ENCODE measurements around the gene OPTC. TPM values are rescaled to one million over a fixed set of nuclear protein-coding genes. Genes with fewer than 3 reads are reported as not detected.
A peak's percentile ranks its signal among the peaks of the same experiment; 100 is the strongest.

The OPTC gene
- total and polyA plus RNA-seq, 9 of the 15 experiments (the other 6 are each of a cell fraction or from before 2014, with no cell fraction given) = not detected

DNA sequence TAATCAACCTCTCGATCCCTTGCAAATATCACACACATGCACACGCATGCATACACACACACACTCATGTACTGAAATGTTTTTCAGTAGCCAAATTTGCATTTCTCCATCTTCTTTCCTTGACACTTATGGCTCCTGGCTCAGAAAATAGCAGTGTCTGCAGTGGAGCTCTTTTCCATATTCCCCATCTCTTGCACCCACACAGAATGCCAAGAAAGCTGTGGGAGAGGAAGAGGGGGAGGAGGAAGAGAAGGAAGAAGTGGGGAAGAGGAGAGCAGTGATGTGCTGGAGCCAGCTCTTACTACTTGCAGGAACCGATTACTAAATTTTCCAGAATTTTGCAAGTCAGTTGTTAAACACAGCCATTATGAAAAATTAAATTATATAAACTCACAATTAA, 9.9 kb downstream of the OPTC start (continued):
- TF ChIP-seq, protein P1, sequence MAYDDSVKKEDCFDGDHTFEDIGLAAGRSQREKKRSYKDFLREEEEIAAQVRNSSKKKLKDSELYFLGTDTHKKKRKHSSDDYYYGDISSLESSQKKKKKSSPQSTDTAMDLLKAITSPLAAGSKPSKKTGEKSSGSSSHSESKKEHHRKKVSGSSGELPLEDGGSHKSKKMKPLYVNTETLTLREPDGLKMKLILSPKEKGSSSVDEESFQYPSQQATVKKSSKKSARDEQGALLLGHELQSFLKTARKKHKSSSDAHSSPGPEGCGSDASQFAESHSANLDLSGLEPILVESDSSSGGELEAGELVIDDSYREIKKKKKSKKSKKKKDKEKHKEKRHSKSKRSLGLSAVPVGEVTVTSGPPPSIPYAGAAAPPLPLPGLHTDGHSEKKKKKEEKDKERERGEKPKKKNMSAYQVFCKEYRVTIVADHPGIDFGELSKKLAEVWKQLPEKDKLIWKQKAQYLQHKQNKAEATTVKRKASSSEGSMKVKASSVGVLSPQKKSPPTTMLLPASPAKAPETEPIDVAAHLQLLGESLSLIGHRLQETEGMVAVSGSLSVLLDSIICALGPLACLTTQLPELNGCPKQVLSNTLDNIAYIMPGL (CRISPR knock-in tag; IDR thresholded peaks at IDR 0.05) = no peak
- TF ChIP-seq CHD2 (IDR thresholded peaks at IDR 0.05; ENCODE audit: low read depth, low read length) (no peak), ZNF75A (CRISPR knock-in tag; IDR thresholded peaks at IDR 0.05) (no peak), ZNF324 (CRISPR knock-in tag; IDR thresholded peaks at IDR 0.05) (no peak), ELF4 (CRISPR knock-in tag; IDR thresholded peaks at IDR 0.05) (no peak), HDAC1 (IDR thresholded peaks at IDR 0.05) (no peak)

DNA sequence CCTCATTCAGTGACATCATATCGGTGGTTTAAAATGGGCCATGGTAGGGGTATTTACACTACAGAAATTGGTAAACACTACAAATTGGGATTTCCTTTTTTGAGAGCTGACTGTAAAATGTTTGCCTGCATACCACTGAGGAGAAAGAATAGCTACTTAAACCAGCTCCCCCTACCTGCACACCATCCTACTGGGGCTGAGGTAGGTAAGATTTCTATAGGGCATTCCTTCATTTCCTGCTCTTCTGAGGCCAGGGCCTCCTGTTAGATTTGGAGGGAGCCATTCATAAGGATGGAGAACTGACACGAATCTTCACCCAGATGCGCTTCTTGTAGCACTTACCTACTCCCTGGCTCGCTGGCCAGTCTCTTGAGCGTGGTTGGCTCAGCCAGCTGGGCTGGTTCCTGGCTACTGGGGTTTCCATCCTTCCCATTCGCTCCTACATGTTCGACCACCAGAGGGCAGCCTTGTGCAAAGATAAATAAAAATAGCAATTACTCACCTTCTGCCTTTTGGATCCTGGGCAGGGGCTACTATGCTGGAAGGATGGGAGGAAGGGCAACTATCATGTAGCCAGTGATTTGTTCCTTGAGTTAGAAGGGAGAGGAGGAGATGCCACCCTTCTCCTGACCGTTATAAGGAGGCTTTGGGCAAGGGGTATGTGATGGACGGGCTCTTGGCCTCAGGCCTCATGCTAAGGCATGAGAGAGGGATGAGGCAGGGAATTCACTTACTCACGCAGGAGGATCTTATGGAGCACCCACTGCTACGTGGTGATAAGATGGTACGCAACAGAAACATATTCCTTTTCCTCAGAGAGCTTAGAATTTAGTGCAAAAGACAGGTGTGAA, 10.7 kb downstream of the OPTC start:
- H3K4me2 ChIP-seq (ENCODE audit: insufficient read depth, low read length) = no peak overlapping the region
- no peaks in the 10 kb centered on the region for H3K36me3 ChIP-seq (ENCODE audit: control insufficient read depth, insufficient read depth, low read length)
- CTCF ChIA-PET (ENCODE audit: low intra/inter-chr PET ratio) = interaction anchor here (0.6 to 6.1 kb wide), 7 partner anchors 10 to 1022 kb away, joined by 3 to 65 read pairs (median 4); no protein-coding TSS in a partner anchor
- TF ChIP-seq EWSR1 (IDR thresholded peaks at IDR 0.05; ENCODE audit: borderline replicate concordance, low read depth, partially characterized antibody) (no peak), ZNF232 (CRISPR knock-in tag; IDR thresholded peaks at IDR 0.05) (no peak), STAG1 (CRISPR knock-in tag; IDR thresholded peaks at IDR 0.05; ENCODE audit: borderline replicate concordance) (peak; percentile 78; the same call in 1 of the 2 replicates), SMAD4 (CRISPR knock-in tag; conservative IDR thresholded peaks at IDR 0.05) (no peak), ATF7 (IDR thresholded peaks at IDR 0.05) (no peak), ZNF77 (CRISPR knock-in tag; IDR thresholded peaks at IDR 0.05) (no peak), NR2C1 (IDR thresholded peaks at IDR 0.05) (no peak), NR2C1 (tag; IDR thresholded peaks at IDR 0.05) (no peak), NFIC (IDR thresholded peaks at IDR 0.05) (no peak), ZNF3 (CRISPR knock-in tag; IDR thresholded peaks at IDR 0.05) (no peak), CC2D1A (IDR thresholded peaks at IDR 0.05) (peak; percentile 59; the same call in 1 of the 2 replicates), ELF2 (CRISPR knock-in tag; IDR thresholded peaks at IDR 0.05) (no peak), BRF1 (IDR thresholded peaks at IDR 0.05; ENCODE audit: borderline replicate concordance, extremely low read depth, insufficient read length) (no peak)
- TF ChIP-seq, protein P2, sequence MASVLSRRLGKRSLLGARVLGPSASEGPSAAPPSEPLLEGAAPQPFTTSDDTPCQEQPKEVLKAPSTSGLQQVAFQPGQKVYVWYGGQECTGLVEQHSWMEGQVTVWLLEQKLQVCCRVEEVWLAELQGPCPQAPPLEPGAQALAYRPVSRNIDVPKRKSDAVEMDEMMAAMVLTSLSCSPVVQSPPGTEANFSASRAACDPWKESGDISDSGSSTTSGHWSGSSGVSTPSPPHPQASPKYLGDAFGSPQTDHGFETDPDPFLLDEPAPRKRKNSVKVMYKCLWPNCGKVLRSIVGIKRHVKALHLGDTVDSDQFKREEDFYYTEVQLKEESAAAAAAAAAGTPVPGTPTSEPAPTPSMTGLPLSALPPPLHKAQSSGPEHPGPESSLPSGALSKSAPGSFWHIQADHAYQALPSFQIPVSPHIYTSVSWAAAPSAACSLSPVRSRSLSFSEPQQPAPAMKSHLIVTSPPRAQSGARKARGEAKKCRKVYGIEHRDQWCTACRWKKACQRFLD (CRISPR knock-in tag; IDR thresholded peaks at IDR 0.05) = no peak

More for the DNA sequence above, 10.7 kb downstream of the OPTC start:
- peak; percentile 88 for ATAC-seq
- no peak overlapping the region for H3K4me3 ChIP-seq
- no peak overlapping the region for H3K27ac ChIP-seq (ENCODE audit: extremely low read depth, low read depth, low read length)
- POLR2A ChIA-PET = interaction anchor here (0.5 to 1.2 kb wide), 8 partner anchors 9 to 837 kb away, joined by 3 to 5 read pairs (median 3); no protein-coding TSS in a partner anchor
- H3K27me3 ChIP-seq (ENCODE audit: control insufficient read depth in 2 of 2, insufficient read depth in 2 of 2, low read length in 2 of 2) = peaks cover 19 to 53% of the 10 kb centered on the region in 2 experiments
- no TSS peak for BruUV-seq (replicated peaks)
- peak; percentile 85 to 88 (median 86) for DNase-seq (ENCODE audit: extremely low read depth in 1 of 4, low spot score in 3 of 4)
- H4K20me1 ChIP-seq (replicated peaks; ENCODE audit: control insufficient read depth, insufficient read depth, low read length) = 0 out of 2 replicates have a peak, but pooled peaks cover 6% of the 10 kb centered on the region
- H3K9me1 ChIP-seq (ENCODE audit: control insufficient read depth, insufficient read depth, low read length) = no peaks in the 10 kb centered on the region
- no peaks in the 10 kb centered on the region for H3K4me1 ChIP-seq (replicated peaks in 1 of 2; ENCODE audit: control insufficient read depth in 2 of 2, insufficient read depth in 2 of 2, low read length in 2 of 2)
- no peaks in the 10 kb centered on the region for H3K9me3 ChIP-seq (replicated peaks; ENCODE audit: control insufficient read depth, insufficient read depth, low read depth, low read length)
- no peak overlapping the region for H2AFZ ChIP-seq (ENCODE audit: low read depth, low read length)
- intact Hi-C loops (cut with micrococcal nuclease) (loop anchor here (1.0 to 5.0 kb wide), 3 partner anchors 103 to 623 kb away; no protein-coding TSS in a partner anchor), in situ Hi-C loops (cut with MboI) (loop anchor here (5.0 kb wide), 1 partner anchor 198 kb away; no protein-coding TSS in a partner anchor)
- H3K79me2 ChIP-seq (ENCODE audit: control insufficient read depth, insufficient read depth, low read length) = no peaks in the 10 kb centered on the region
- peak; percentile 96 for FAIRE-seq
- no peak overlapping the region for H3K9ac ChIP-seq (ENCODE audit: insufficient read depth in 1 of 2, low read depth in 2 of 2, low read length in 2 of 2)
- 7% methylated on average over 12 of the region's 12 CpGs for WGBS (ENCODE audit: insufficient coverage, low coverage, missing lambda C conversion rate)

Measured in K562 (cell line).